HUES6 (cell line): ENCODE measurements around the gene ATP5F1B.

Experiments
- H3K27ac ChIP-seq: 2 replicates; pipeline ENCODE4 v1.7.0; 2013; ENCODE audit warnings: low read depth, mild to moderate bottlenecking, low read length, inconsistent platforms
- H3K27me3 ChIP-seq: 2 replicates; pipeline ENCODE4 v1.6.1; 2013; ENCODE audit warnings: low read length; ENCODE audit not compliant: control insufficient read depth, insufficient read depth
- H3K36me3 ChIP-seq: 2 replicates; pipeline ENCODE4 v1.6.1; 2013; ENCODE audit warnings: low read length; ENCODE audit not compliant: control insufficient read depth, insufficient read depth
- H3K4me1 ChIP-seq: 2 replicates; pipeline ENCODE4 v1.6.1; 2013; ENCODE audit warnings: low read length; ENCODE audit not compliant: control insufficient read depth, insufficient read depth
- H3K4me3 ChIP-seq: 2 replicates; pipeline ENCODE4 v1.5.1; 2013; ENCODE audit warnings: low read depth, low read length
- H3K9ac ChIP-seq: one replicate; pipeline ENCODE4 v1.6.1; 2013; ENCODE audit warnings: mild to moderate bottlenecking, low read length
- H3K9me3 ChIP-seq: 2 replicates; pipeline ENCODE4 v1.6.1; 2013; ENCODE audit warnings: low read depth, low read length; ENCODE audit not compliant: control insufficient read depth, insufficient read depth

The ATP5F1B gene

GRCh38 chr12:56602239-56602638 is 43.5 kb downstream of the ATP5F1B start:
- Histone ChIP-seq H3K9ac (no peak overlapping the region), H3K36me3 (peaks cover 99% of the 10 kb centered on the region), H3K27me3 (no peaks in the 10 kb centered on the region), H3K4me3 (no peak overlapping the region), H3K27ac (no peak overlapping the region), H3K4me1 (peaks cover 1% of the 10 kb centered on the region; the same call in 1 of the 2 replicates), H3K9me3 (no peaks in the 10 kb centered on the region)

GRCh38 chr12:56601503-56601902 is 44.3 kb downstream of the ATP5F1B start:
- Histone ChIP-seq H3K4me1 (peaks cover 7% of the 10 kb centered on the region), H3K27ac (no peak overlapping the region), H3K9ac (no peak overlapping the region), H3K27me3 (no peaks in the 10 kb centered on the region), H3K4me3 (no peak overlapping the region), H3K36me3 (peaks cover 97% of the 10 kb centered on the region), H3K9me3 (no peaks in the 10 kb centered on the region)

GRCh38 chr12:56600753-56601152 is 45.0 kb downstream of the ATP5F1B start:
- Histone ChIP-seq H3K9ac (no peak overlapping the region), H3K27ac (no peak overlapping the region), H3K9me3 (no peaks in the 10 kb centered on the region), H3K27me3 (no peaks in the 10 kb centered on the region), H3K36me3 (peaks cover 89% of the 10 kb centered on the region), H3K4me1 (peaks cover 7% of the 10 kb centered on the region), H3K4me3 (no peak overlapping the region)

- Histone ChIP-seq H3K36me3 (peaks cover 84% of the 10 kb centered on the region), H3K4me3 (no peak overlapping the region), H3K9me3 (no peaks in the 10 kb centered on the region), H3K27ac (no peak overlapping the region), H3K9ac (no peak overlapping the region), H3K27me3 (no peaks in the 10 kb centered on the region), H3K4me1 (peaks cover 8% of the 10 kb centered on the region)
Measured at GRCh38 chr12:56599797-56600196, 46.0 kb downstream of the ATP5F1B start.

- Histone ChIP-seq H3K9ac (no peak overlapping the region), H3K36me3 (peaks cover 77% of the 10 kb centered on the region), H3K4me1 (peaks cover 15% of the 10 kb centered on the region), H3K4me3 (no peak overlapping the region), H3K27ac (no peak overlapping the region), H3K27me3 (no peaks in the 10 kb centered on the region), H3K9me3 (no peaks in the 10 kb centered on the region)
Measured at GRCh38 chr12:56599041-56599440, 46.7 kb downstream of the ATP5F1B start.

- H3K9ac ChIP-seq: no peak overlapping the region
- no peaks in the 10 kb centered on the region for H3K9me3 ChIP-seq
- H3K27ac ChIP-seq: no peak overlapping the region
- peaks cover 17% of the 10 kb centered on the region for H3K4me1 ChIP-seq
- H3K36me3 ChIP-seq: peaks cover 54% of the 10 kb centered on the region
- H3K27me3 ChIP-seq: no peaks in the 10 kb centered on the region
- H3K4me3 ChIP-seq: no peak overlapping the region
Measured at GRCh38 chr12:56596815-56597214, 49.0 kb downstream of the ATP5F1B start.

GRCh38 chr12:56593909-56594621 is 51.7 kb downstream of the ATP5F1B start:
- H3K27me3 ChIP-seq: no peaks in the 10 kb centered on the region
- H3K4me1 ChIP-seq: peaks cover 22% of the 10 kb centered on the region
- no peak overlapping the region for H3K27ac ChIP-seq
- H3K4me3 ChIP-seq: no peak overlapping the region
- no peaks in the 10 kb centered on the region for H3K9me3 ChIP-seq
- no peak overlapping the region for H3K9ac ChIP-seq
- H3K36me3 ChIP-seq: peaks cover 35% of the 10 kb centered on the region

GRCh38 chr12:56591961-56592360 is 53.8 kb downstream of the ATP5F1B start:
- Histone ChIP-seq H3K27ac (no peak overlapping the region), H3K27me3 (no peaks in the 10 kb centered on the region)

GRCh38 chr12:56591126-56591525 is 54.7 kb downstream of the ATP5F1B start:
- H3K27me3 ChIP-seq: no peaks in the 10 kb centered on the region
- H3K9ac ChIP-seq: no peak overlapping the region
- no peak overlapping the region for H3K4me3 ChIP-seq
- no peaks in the 10 kb centered on the region for H3K9me3 ChIP-seq
- H3K36me3 ChIP-seq: peaks cover 32% of the 10 kb centered on the region
- no peak overlapping the region for H3K27ac ChIP-seq
- H3K4me1 ChIP-seq: peaks cover 30% of the 10 kb centered on the region

More at GRCh38 chr12:56591961-56592360, 53.8 kb downstream of the ATP5F1B start:
- no peak overlapping the region for H3K9ac ChIP-seq
- no peak overlapping the region for H3K4me3 ChIP-seq
- H3K36me3 ChIP-seq: peaks cover 34% of the 10 kb centered on the region
- H3K4me1 ChIP-seq: peaks cover 33% of the 10 kb centered on the region
- no peaks in the 10 kb centered on the region for H3K9me3 ChIP-seq

- Histone ChIP-seq H3K9ac (no peak overlapping the region), H3K27me3 (no peaks in the 10 kb centered on the region), H3K4me3 (no peak overlapping the region), H3K4me1 (peaks cover 30% of the 10 kb centered on the region), H3K27ac (no peak overlapping the region), H3K9me3 (no peaks in the 10 kb centered on the region), H3K36me3 (peaks cover 32% of the 10 kb centered on the region)
Measured at GRCh38 chr12:56590237-56590830, 55.5 kb downstream of the ATP5F1B start.

- no peaks in the 10 kb centered on the region for H3K27me3 ChIP-seq
- no peaks in the 10 kb centered on the region for H3K9me3 ChIP-seq
- H3K4me1 ChIP-seq: peaks cover 28% of the 10 kb centered on the region
- H3K36me3 ChIP-seq: peaks cover 31% of the 10 kb centered on the region
- no peak overlapping the region for H3K9ac ChIP-seq
- no peak overlapping the region for H3K27ac ChIP-seq
- H3K4me3 ChIP-seq: no peak overlapping the region
Measured at GRCh38 chr12:56589783-56590182, 56.0 kb downstream of the ATP5F1B start.
